Endothelial cell (in vitro differentiated cells): ENCODE results near the gene STX7. TPM values are rescaled to one million over a fixed set of nuclear protein-coding genes. Genes with fewer than 3 reads are reported as not detected.
"Not testable (repeated sequence)": the region's sequence is repeated elsewhere in the genome, so short reads cannot be mapped to it uniquely, and the experiment has no call there.

Source experiments
- DNase-seq: peaks from one replicate; pipeline ENCODE4 v3.0.0; 2021; ENCODE audit warnings: low spot score
- H3K27ac Mint-ChIP-seq: one replicate; pipeline ENCODE4 v1.8.0; 2021; ENCODE audit warnings: mixed read lengths, inconsistent platforms; ENCODE audit not compliant: unreplicated experiment
- H3K27me3 Mint-ChIP-seq: one replicate; pipeline ENCODE4 v1.8.0; 2021; ENCODE audit warnings: mild to moderate bottlenecking, moderate library complexity, mixed read lengths, inconsistent platforms; ENCODE audit not compliant: unreplicated experiment
- H3K36me3 Mint-ChIP-seq: one replicate; pipeline ENCODE4 v1.8.0; 2021; ENCODE audit warnings: mild to moderate bottlenecking, low read depth, mixed read lengths, inconsistent platforms; ENCODE audit not compliant: unreplicated experiment
- H3K4me1 Mint-ChIP-seq: one replicate; pipeline ENCODE4 v1.8.0; 2021; ENCODE audit warnings: mild to moderate bottlenecking, mixed read lengths, inconsistent platforms; ENCODE audit not compliant: unreplicated experiment
- H3K4me3 Mint-ChIP-seq: one replicate; pipeline ENCODE4 v1.8.0; 2021; ENCODE audit warnings: mild to moderate bottlenecking, mixed read lengths, inconsistent platforms; ENCODE audit not compliant: unreplicated experiment
- H3K9me3 Mint-ChIP-seq: one replicate; pipeline ENCODE4 v1.8.0; 2021; ENCODE audit warnings: mixed read lengths, inconsistent platforms; ENCODE audit not compliant: unreplicated experiment
- CTCF ChIP-seq: fragments of 200-600 bp; sonication (generic); IDR thresholded peaks from one replicate; pipeline ENCODE4 v1.5.0; 2021; ENCODE audit warnings: antibody characterized with exemption; ENCODE audit not compliant: unreplicated experiment
- total RNA-seq: library from RNA; stranded (reverse); fragmentation: NEBNext Ultra II Directional; extraction: Animal tissue kit (Norgen Biotek cat#: 25700); gene quantifications from one replicate; pipeline ENCODE4 v1.2.1, GENCODE V29; 2021; ENCODE audit not compliant: unreplicated experiment

Gene STX7
- total RNA-seq, 1 donor from 2014 or later: 60.9 TPM

GRCh38 chr6:132544826-132545225 is 31.9 kb upstream of the STX7 start:
- no peak for TF ChIP-seq CTCF
- Mint-ChIP-seq H3K9me3 (no peaks in the 10 kb centered on the region), H3K4me1 (peaks cover 9% of the 10 kb centered on the region), H3K36me3 (no peaks in the 10 kb centered on the region), H3K27me3 (no peaks in the 10 kb centered on the region), H3K4me3 (no peak overlapping the region), H3K27ac (no peak overlapping the region)
- no peak for DNase-seq

GRCh38 chr6:132537977-132538376 is 25.1 kb upstream of the STX7 start, which contains the start of gene TAAR9:
TSS of gene TAAR9 (plus strand) at chr6:132538277. CDS start at chr6:132538290, 13 bp downstream.
- H3K9me3 Mint-ChIP-seq: no peaks in the 10 kb centered on the region
- no peaks in the 10 kb centered on the region for H3K4me1 Mint-ChIP-seq
- no peaks in the 10 kb centered on the region for H3K36me3 Mint-ChIP-seq
- H3K4me3 Mint-ChIP-seq: no peak within 1 kb of the TSS
- TF ChIP-seq CTCF: no peak
- DNase-seq: no peak
- H3K27ac Mint-ChIP-seq: no peak within 1 kb of the TSS
- no peaks in the 10 kb centered on the region for H3K27me3 Mint-ChIP-seq

- no peak overlapping the region for H3K27ac Mint-ChIP-seq
- no peaks in the 10 kb centered on the region for H3K36me3 Mint-ChIP-seq
- no peak overlapping the region for H3K4me3 Mint-ChIP-seq
- H3K27me3 Mint-ChIP-seq: no peaks in the 10 kb centered on the region
- no peak for TF ChIP-seq CTCF
- H3K4me1 Mint-ChIP-seq: no peaks in the 10 kb centered on the region
- no peak for DNase-seq
- no peaks in the 10 kb centered on the region for H3K9me3 Mint-ChIP-seq
Observed at GRCh38 chr6:132537145-132537544, 24.2 kb upstream of the STX7 start.

- DNase-seq, H3K4me1 Mint-ChIP-seq, H3K27me3 Mint-ChIP-seq, H3K36me3 Mint-ChIP-seq, H3K27ac Mint-ChIP-seq, H3K9me3 Mint-ChIP-seq, H3K4me3 Mint-ChIP-seq: not testable (repeated sequence)
Observed at GRCh38 chr6:132534546-132534945, 21.6 kb upstream of the STX7 start.

DNA sequence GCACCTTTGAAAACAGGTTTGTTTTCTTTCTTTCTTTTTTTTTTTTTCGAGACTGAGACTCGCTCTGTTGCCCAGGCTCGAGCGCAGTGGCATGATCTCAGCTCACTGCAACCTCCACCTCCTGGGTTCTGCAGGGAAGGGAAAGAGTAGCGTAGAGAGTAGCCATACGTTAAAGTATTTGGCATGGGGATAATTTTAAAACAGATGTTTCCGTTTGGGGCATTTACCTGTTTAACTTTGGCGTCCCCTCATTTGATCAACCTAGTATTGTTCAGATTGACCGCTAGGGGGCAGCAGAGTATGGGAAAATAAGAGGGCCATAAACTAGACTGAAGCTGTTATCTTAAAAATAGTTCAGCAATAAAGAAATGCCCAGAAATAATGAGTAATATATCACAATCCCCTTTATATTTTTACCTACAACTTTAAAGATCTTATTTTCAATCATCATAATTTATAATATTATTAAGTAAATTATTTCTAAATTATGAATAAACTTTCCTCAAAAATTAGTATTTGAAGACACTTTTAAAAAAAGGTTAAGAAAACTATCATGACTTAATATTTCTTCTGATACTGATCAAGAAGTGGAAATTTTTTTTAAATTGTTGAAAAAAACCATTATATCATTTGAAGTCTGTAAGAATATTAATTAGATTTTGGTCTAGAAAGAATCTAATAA is 17.5 kb upstream of the STX7 start:
- Mint-ChIP-seq H3K27ac (no peak overlapping the region), H3K27me3 (no peaks in the 10 kb centered on the region), H3K36me3 (no peaks in the 10 kb centered on the region), H3K4me3 (no peak overlapping the region), H3K4me1 (no peaks in the 10 kb centered on the region), H3K9me3 (no peaks in the 10 kb centered on the region)
- peak; percentile 70 for DNase-seq
- TF ChIP-seq CTCF: peak; percentile 95
